ENCODE data around the gene TMEM11. TPM values are rescaled to one million over a fixed set of nuclear protein-coding genes. Genes with fewer than 3 reads are reported as not detected.

TMEM11 gene
- total RNA-seq, 1 donor from 2014 or later: 31.6 TPM

DNA sequence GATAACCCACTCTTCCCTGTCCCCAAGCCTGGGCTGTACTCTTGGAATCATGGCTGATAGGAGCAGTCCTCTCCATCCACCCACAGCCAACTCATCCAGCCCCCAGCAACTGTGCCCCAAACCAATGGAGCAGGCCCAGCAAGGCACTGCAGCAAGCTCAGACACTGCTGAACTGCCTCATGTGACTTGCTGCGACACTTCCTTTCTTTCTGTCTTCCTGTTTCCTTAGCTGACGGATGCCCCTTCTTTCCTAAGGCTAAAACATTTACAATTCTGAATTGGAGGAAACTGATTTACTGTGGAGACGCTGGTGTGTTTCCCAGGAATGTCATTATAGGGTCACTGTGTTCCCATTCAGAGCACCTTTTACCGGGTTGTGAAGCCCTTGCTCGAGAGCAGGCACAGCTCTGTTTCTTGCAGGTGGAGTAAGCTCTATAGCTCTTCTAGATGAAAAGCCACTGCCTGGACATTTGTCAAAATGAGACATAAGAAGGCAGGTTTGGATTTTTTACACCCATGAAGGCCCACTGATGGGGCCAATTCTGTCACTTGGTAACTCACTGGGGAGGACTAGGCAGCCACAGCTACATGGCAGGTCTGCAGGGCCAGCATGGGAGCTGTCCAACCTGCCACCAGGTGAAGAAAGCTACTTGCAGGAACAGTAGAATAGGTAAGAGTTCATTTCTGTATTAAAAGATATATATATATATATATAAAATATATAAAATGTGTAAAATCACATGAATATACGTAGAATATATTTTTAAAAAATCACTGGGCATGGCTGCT, 27.4 kb downstream of the TMEM11 start:
- DNase-seq (ENCODE audit: low read depth): no peak
- H3K4me3 Mint-ChIP-seq (ENCODE audit: unreplicated experiment): no peak overlapping the region
- no peak overlapping the region for H3K27ac Mint-ChIP-seq (ENCODE audit: unreplicated experiment)
- Histone ChIP-seq H3K9me3 (ENCODE audit: insufficient read depth, low read depth, low read length) (no peaks in the 10 kb centered on the region), H3K4me1 (ENCODE audit: insufficient read depth, low read length) (no peaks in the 10 kb centered on the region), H3K27me3 (ENCODE audit: insufficient read depth, low read length) (no peaks in the 10 kb centered on the region), H3K9ac (ENCODE audit: low read length) (no peak overlapping the region), H3K4me3 (ENCODE audit: insufficient read depth, low read depth, low read length) (no peak overlapping the region), H3K36me3 (ENCODE audit: insufficient read depth, low read length) (peaks cover 3% of the 10 kb centered on the region), H3K79me2 (ENCODE audit: insufficient read depth, low read length) (no peaks in the 10 kb centered on the region), H3K27ac (ENCODE audit: low read depth, low read length) (no peak overlapping the region), H3K4me2 (ENCODE audit: low read length) (no peak overlapping the region), H2AFZ (ENCODE audit: low read depth, low read length) (no peak overlapping the region), H4K20me1 (ENCODE audit: insufficient read depth, low read length) (no peaks in the 10 kb centered on the region)
- FAIRE-seq: no peak
- no peaks in the 10 kb centered on the region for H3K9me3 Mint-ChIP-seq (ENCODE audit: unreplicated experiment)
- no peak for TF ChIP-seq EZH2 (IDR thresholded peaks at IDR 0.05; ENCODE audit: insufficient read depth, low read length)
- TF ChIP-seq, protein P1, sequence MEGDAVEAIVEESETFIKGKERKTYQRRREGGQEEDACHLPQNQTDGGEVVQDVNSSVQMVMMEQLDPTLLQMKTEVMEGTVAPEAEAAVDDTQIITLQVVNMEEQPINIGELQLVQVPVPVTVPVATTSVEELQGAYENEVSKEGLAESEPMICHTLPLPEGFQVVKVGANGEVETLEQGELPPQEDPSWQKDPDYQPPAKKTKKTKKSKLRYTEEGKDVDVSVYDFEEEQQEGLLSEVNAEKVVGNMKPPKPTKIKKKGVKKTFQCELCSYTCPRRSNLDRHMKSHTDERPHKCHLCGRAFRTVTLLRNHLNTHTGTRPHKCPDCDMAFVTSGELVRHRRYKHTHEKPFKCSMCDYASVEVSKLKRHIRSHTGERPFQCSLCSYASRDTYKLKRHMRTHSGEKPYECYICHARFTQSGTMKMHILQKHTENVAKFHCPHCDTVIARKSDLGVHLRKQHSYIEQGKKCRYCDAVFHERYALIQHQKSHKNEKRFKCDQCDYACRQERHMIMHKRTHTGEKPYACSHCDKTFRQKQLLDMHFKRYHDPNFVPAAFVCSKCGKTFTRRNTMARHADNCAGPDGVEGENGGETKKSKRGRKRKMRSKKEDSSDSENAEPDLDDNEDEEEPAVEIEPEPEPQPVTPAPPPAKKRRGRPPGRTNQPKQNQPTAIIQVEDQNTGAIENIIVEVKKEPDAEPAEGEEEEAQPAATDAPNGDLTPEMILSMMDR (IDR thresholded peaks at IDR 0.05; ENCODE audit: insufficient read depth, low read depth, low read length): no peak
- no peaks in the 10 kb centered on the region for H3K4me1 Mint-ChIP-seq (ENCODE audit: low read depth, unreplicated experiment)
- peaks cover 12% of the 10 kb centered on the region for H3K36me3 Mint-ChIP-seq (ENCODE audit: low read depth, unreplicated experiment)
- no peaks in the 10 kb centered on the region for H3K27me3 Mint-ChIP-seq (ENCODE audit: low read depth, unreplicated experiment)

DNA sequence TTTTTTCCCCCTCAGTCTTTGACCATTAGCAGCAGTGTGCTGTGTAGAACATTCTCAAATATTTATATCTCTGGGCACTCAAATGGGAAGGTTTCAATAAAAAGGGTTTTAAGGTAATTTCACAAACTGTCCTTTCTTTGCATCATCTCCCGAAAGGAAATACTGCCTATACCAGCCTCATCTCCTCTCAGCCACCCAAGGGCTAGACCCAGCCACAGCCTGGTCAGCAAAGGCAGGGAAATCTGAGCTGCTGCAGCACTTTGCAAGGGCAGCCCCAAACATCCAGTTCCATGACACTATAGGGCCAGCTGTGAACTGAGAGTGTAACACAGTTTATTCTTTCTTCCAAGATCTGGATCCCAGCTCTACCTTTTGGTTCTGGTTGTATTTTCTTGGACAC, 28.9 kb downstream of the TMEM11 start:
- no peaks in the 10 kb centered on the region for H3K9me3 ChIP-seq (ENCODE audit: insufficient read depth, low read depth, low read length)
- H3K4me1 Mint-ChIP-seq (ENCODE audit: low read depth, unreplicated experiment): no peaks in the 10 kb centered on the region

More for the DNA sequence above, 28.9 kb downstream of the TMEM11 start:
- Mint-ChIP-seq H3K27me3 (ENCODE audit: low read depth, unreplicated experiment) (no peaks in the 10 kb centered on the region), H3K9me3 (ENCODE audit: unreplicated experiment) (no peaks in the 10 kb centered on the region), H3K27ac (ENCODE audit: unreplicated experiment) (no peak overlapping the region), H3K4me3 (ENCODE audit: unreplicated experiment) (no peak overlapping the region), H3K36me3 (ENCODE audit: low read depth, unreplicated experiment) (peaks cover 7% of the 10 kb centered on the region)
- no peak overlapping the region for H3K4me2 ChIP-seq (ENCODE audit: low read length)
- H3K9ac ChIP-seq (ENCODE audit: low read length): no peak overlapping the region
- H2AFZ ChIP-seq (ENCODE audit: low read depth, low read length): no peak overlapping the region
- no peak overlapping the region for H3K27ac ChIP-seq (ENCODE audit: low read depth, low read length)
- no peaks in the 10 kb centered on the region for H3K79me2 ChIP-seq (ENCODE audit: insufficient read depth, low read length)
- no peak for FAIRE-seq
- DNase-seq (ENCODE audit: low read depth): no peak
- no peaks in the 10 kb centered on the region for H4K20me1 ChIP-seq (ENCODE audit: insufficient read depth, low read length)
- H3K36me3 ChIP-seq (ENCODE audit: insufficient read depth, low read length): peaks cover 3% of the 10 kb centered on the region
- no peaks in the 10 kb centered on the region for H3K4me1 ChIP-seq (ENCODE audit: insufficient read depth, low read length)
- no peaks in the 10 kb centered on the region for H3K27me3 ChIP-seq (ENCODE audit: insufficient read depth, low read length)
- no peak for TF ChIP-seq EZH2 (IDR thresholded peaks at IDR 0.05; ENCODE audit: insufficient read depth, low read length)
- TF ChIP-seq, protein P1 (IDR thresholded peaks at IDR 0.05; ENCODE audit: insufficient read depth, low read depth, low read length): no peak
- H3K4me3 ChIP-seq (ENCODE audit: insufficient read depth, low read depth, low read length): no peak overlapping the region
